GM20000 (cell line): ENCODE results near the gene SLC7A14.

ENCODE experiments used
- DNase-seq: peaks from one replicate; pipeline ENCODE4 v3.0.0; 2012; ENCODE audit warnings: low spot score
- CTCF ChIP-seq: IDR thresholded peaks from 2 replicates; pipeline ENCODE4 v1.5.1; 2012; ENCODE audit warnings: mild to moderate bottlenecking, control low read depth; ENCODE audit errors: extremely low read depth, missing control alignments

Gene SLC7A14

GRCh38 chr3:170417090-170417489 lies 168.8 kb downstream of the SLC7A14 start:
- no peak for TF ChIP-seq CTCF

GRCh38 chr3:170414202-170414663 lies 171.6 kb downstream of the SLC7A14 start:
- peak; percentile 92 for TF ChIP-seq CTCF
- peak; percentile 79 for DNase-seq

More at GRCh38 chr3:170417090-170417489, 168.8 kb downstream of the SLC7A14 start:
- DNase-seq = no peak

GRCh38 chr3:170413291-170413690 lies 172.6 kb downstream of the SLC7A14 start:
- DNase-seq = no peak
- no peak for TF ChIP-seq CTCF

- no peak for DNase-seq
- TF ChIP-seq CTCF = peak; percentile 42
Measured at GRCh38 chr3:170410428-170411029, 175.3 kb downstream of the SLC7A14 start.
